ENCODE data around the gene ACY1. TPM values are rescaled to one million over a fixed set of nuclear protein-coding genes. Genes with fewer than 3 reads are reported as not detected.
A peak's percentile ranks its signal among the peaks of the same experiment; 100 is the strongest.

ACY1 gene
- total RNA-seq, 1 donor from 2014 or later, result 24.5 TPM

DNA sequence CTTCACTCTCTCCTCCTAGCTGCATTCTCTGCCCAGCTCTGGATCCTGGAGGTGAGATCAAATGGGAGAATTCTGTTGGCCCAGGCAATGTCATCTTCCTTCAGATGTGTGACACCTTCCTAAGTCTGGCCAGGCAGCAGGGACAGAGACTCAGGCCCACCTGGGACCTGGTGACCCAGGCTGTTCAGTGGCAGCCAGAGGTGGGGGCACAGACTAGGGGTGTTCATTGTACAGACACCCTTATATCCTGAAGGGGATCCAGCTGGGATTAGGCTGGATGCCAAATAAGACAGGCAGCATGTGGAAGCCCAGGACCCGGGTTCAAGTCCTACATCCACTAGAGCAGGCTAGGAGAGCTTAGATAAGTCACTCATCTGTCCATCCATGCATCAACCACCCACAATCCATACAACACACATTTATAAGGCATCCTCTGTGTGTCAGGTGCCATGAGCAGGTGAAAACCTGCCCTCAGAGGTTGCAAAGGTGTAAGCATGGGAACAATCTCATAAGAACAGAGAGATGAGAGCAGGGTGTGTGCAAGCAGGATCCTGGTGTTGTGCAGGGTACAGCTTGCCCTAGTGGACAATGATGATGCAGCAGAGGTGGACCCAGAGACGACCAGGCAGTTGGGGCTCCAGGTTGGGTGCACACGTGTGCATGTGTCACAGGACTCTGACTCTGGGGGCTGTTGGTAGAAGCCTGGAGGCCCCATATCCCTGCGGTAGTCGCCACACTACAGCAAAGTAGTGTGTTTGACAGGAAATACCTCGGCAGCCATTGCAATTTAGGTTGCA lies 30.7 kb downstream of the ACY1 start:
- no peaks in the 10 kb centered on the region for H3K9me3 Mint-ChIP-seq (ENCODE audit: low read depth)
- no peaks in the 10 kb centered on the region for H3K36me3 Mint-ChIP-seq (ENCODE audit: low read depth)
- H3K27me3 Mint-ChIP-seq (ENCODE audit: low read depth), result no peaks in the 10 kb centered on the region
- no peak for DNase-seq (ENCODE audit: low spot score)
- H3K4me3 Mint-ChIP-seq (ENCODE audit: unreplicated experiment), result no peak overlapping the region
- peaks cover 5% of the 10 kb centered on the region for H3K4me1 Mint-ChIP-seq (ENCODE audit: low read depth)
- TF ChIP-seq CTCF (IDR thresholded peaks at IDR 0.05), result no peak
- no peak overlapping the region for H3K27ac Mint-ChIP-seq (ENCODE audit: unreplicated experiment)

DNA sequence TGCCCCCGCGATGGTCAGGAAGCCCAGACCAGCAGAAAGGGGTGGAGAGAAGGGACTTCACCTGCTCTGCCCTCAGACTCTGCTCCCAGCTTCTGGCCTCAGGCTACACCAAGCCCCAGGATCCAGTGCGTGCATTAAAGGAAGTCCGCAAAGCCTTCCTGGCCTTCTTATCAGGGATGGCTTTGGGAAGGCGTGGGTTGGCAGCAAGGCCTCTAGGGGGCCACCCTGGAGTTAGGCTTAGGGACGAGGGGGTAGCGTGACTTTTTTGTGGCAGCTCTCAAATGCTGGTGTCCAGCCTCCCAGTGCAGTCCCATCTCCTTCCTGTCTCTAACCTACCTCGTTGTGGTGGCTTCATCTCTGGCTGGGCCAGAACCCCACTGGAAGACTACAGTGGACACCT lies 31.3 kb downstream of the ACY1 start:
- DNase-seq (ENCODE audit: low spot score), result no peak
- no peak overlapping the region for H3K27ac Mint-ChIP-seq (ENCODE audit: unreplicated experiment)
- no peaks in the 10 kb centered on the region for H3K27me3 Mint-ChIP-seq (ENCODE audit: low read depth)
- TF ChIP-seq CTCF (IDR thresholded peaks at IDR 0.05), result peak; percentile 61
- no peaks in the 10 kb centered on the region for H3K9me3 Mint-ChIP-seq (ENCODE audit: low read depth)
- H3K36me3 Mint-ChIP-seq (ENCODE audit: low read depth), result no peaks in the 10 kb centered on the region
- no peak overlapping the region for H3K4me3 Mint-ChIP-seq (ENCODE audit: unreplicated experiment)
- peaks cover 10% of the 10 kb centered on the region for H3K4me1 Mint-ChIP-seq (ENCODE audit: low read depth)

GRCh38 chr3:52015438-52016228 lies 32.3 kb downstream of the ACY1 start:
- no peaks in the 10 kb centered on the region for H3K27me3 Mint-ChIP-seq (ENCODE audit: low read depth)
- no peaks in the 10 kb centered on the region for H3K36me3 Mint-ChIP-seq (ENCODE audit: low read depth)
- H3K4me3 Mint-ChIP-seq (ENCODE audit: unreplicated experiment), result no peak overlapping the region
- peaks cover 20% of the 10 kb centered on the region for H3K4me1 Mint-ChIP-seq (ENCODE audit: low read depth)
- no peak for TF ChIP-seq CTCF (IDR thresholded peaks at IDR 0.05)
- H3K27ac Mint-ChIP-seq (ENCODE audit: unreplicated experiment), result no peak overlapping the region
- no peaks in the 10 kb centered on the region for H3K9me3 Mint-ChIP-seq (ENCODE audit: low read depth)
- DNase-seq (ENCODE audit: low spot score), result no peak

GRCh38 chr3:52017586-52017985 lies 34.3 kb downstream of the ACY1 start:
- no peaks in the 10 kb centered on the region for H3K36me3 Mint-ChIP-seq (ENCODE audit: low read depth)
- no peak for DNase-seq (ENCODE audit: low spot score)
- H3K4me3 Mint-ChIP-seq (ENCODE audit: unreplicated experiment), result no peak overlapping the region
- no peak overlapping the region for H3K27ac Mint-ChIP-seq (ENCODE audit: unreplicated experiment)
- no peaks in the 10 kb centered on the region for H3K27me3 Mint-ChIP-seq (ENCODE audit: low read depth)
- no peak for TF ChIP-seq CTCF (IDR thresholded peaks at IDR 0.05)
- no peaks in the 10 kb centered on the region for H3K9me3 Mint-ChIP-seq (ENCODE audit: low read depth)
- peaks cover 38% of the 10 kb centered on the region for H3K4me1 Mint-ChIP-seq (ENCODE audit: low read depth)

DNA sequence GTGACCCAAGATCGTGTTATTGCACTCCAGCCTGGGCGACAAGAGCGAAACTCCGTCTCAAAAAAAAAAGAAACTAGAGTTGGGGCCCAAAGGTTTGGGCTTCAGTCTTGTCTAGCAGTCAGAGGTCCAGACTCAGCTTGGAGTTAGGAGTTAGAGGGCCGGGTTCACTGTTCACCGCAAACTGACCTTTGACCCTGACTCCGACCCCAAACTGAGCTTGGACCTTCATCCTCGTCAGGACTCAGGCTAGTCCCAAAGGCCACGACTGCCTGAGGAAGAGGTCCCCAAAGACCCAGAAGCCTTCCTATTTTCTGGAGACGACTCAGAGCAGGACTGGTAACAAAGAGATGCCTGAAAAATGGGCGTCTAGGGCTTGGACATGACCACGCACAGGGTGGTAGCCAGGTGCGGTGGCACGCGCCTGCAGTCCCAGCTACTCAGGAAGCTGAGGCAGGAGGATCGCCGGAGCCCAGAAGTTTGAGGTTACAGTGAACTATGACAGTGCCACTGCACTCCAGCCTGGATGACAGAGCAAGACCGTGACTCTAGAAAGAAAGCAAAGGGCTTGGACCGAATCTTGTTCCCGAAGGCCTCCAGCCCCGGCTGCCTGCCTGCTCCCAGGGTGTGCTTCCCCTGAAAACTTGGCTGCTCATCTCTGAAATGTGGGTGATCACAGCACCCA lies 35.1 kb downstream of the ACY1 start:
- H3K9me3 Mint-ChIP-seq (ENCODE audit: low read depth), result no peaks in the 10 kb centered on the region
- H3K36me3 Mint-ChIP-seq (ENCODE audit: low read depth), result no peaks in the 10 kb centered on the region
- no peaks in the 10 kb centered on the region for H3K27me3 Mint-ChIP-seq (ENCODE audit: low read depth)
- H3K4me1 Mint-ChIP-seq (ENCODE audit: low read depth), result peaks cover 46% of the 10 kb centered on the region
- DNase-seq (ENCODE audit: low spot score), result no peak
- H3K4me3 Mint-ChIP-seq (ENCODE audit: unreplicated experiment), result no peak overlapping the region
- no peak overlapping the region for H3K27ac Mint-ChIP-seq (ENCODE audit: unreplicated experiment)
- no peak for TF ChIP-seq CTCF (IDR thresholded peaks at IDR 0.05)
